Measurements from ENCODE around the gene SPPL2B. TPM values are rescaled to one million over a fixed set of nuclear protein-coding genes. Genes with fewer than 3 reads are reported as not detected.

SPPL2B gene
- total RNA-seq, 6 donors from 2014 or later: 38.3 to 268 (median 61.7) TPM

- no peaks in the 10 kb centered on the region for H3K27me3 ChIP-seq
- H3K27ac ChIP-seq: peak overlapping the region in 3 of 4 donors; percentile 72 to 91 (median 84)
- WGBS, 2 donors: 74 to 76% methylated on average over 10 to 11 of the region's 11 CpGs
- H3K4me1 ChIP-seq: peaks cover 9 to 23% (median 15%) of the 10 kb centered on the region in 4 donors
- no peaks in the 10 kb centered on the region for H3K9me3 ChIP-seq
- H3K4me3 ChIP-seq: peak overlapping the region in 3 of 4 donors; percentile 39 to 54 (median 51)
- ATAC-seq (ENCODE audit: low FRiP score in 2 of 2) (no peak), DNase-seq (no peak)
- no peak for TF ChIP-seq EP300 (IDR thresholded peaks at IDR 0.05)
- TF ChIP-seq CTCF (IDR thresholded peaks at IDR 0.05): no peak
- TF ChIP-seq POLR2AphosphoS5 (IDR thresholded peaks at IDR 0.05): no peak
- TF ChIP-seq POLR2A (IDR thresholded peaks at IDR 0.05): no peak
- H3K36me3 ChIP-seq: no peaks in the 10 kb centered on the region
These were observed 45.6 kb upstream of the SPPL2B start for GRCh38 chr19:2282862-2283237.

GRCh38 chr19:2283835-2284507 is 44.5 kb upstream of the SPPL2B start:
- Histone ChIP-seq H3K4me3 (no peak overlapping the region), H3K9me3 (no peaks in the 10 kb centered on the region), H3K36me3 (no peaks in the 10 kb centered on the region), H3K27me3 (no peaks in the 10 kb centered on the region), H3K27ac (peak overlapping the region in 1 of 4 donors; percentile 84), H3K4me1 (peaks cover 9 to 24% (median 18%) of the 10 kb centered on the region in 4 donors)
- 92 to 94% methylated on average over 7 to 8 of the region's 8 CpGs for WGBS, 2 donors
- TF ChIP-seq POLR2AphosphoS5 (IDR thresholded peaks at IDR 0.05): no peak
- TF ChIP-seq CTCF (IDR thresholded peaks at IDR 0.05): no peak
- no peak for TF ChIP-seq EP300 (IDR thresholded peaks at IDR 0.05)
- TF ChIP-seq POLR2A (IDR thresholded peaks at IDR 0.05): no peak
- ATAC-seq (ENCODE audit: low FRiP score in 2 of 2) (no peak), DNase-seq (no peak)

DNA sequence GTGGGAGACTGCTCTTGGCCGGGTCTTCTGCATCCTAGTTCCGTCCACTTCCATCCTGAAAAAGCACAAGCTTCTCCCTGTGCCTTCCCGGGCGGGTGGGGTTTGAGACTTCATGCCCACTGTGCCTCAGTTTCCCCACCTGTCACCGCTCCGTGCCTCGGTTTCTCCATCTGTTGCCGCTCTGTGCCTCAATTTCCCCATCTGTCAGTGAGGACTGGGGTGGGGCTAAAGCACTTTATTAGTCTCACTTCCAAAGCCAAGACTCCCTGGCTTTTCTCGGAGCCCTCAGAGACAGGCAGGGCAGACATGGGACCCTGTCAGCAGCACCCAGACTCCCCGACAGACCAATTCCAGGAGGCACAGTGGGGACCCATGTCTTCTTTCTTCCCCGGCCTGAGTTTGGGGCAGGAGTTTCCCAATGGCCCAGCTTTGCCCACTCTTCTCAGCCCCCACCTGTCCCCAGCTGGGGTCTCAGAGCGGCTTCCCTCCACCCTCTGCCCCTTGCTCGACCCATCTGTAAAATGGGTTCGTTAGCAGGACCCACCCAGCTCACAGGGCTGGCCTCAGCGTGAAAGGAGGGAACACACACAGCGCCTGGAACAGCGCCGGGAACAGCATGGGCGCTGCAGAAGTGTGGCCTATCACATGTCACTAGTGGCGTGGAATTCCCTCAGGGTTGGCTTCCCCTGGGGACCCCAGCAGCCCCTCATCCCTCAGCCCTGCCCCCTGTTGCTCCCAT is 41.9 kb upstream of the SPPL2B start:
- H3K4me3 ChIP-seq: no peak overlapping the region
- 87% methylated on average over 11 to 20 of the region's 20 CpGs for WGBS, 2 donors
- no peak for TF ChIP-seq POLR2A (IDR thresholded peaks at IDR 0.05)
- no peak for TF ChIP-seq CTCF (IDR thresholded peaks at IDR 0.05)
- no peak for TF ChIP-seq EP300 (IDR thresholded peaks at IDR 0.05)
- TF ChIP-seq POLR2AphosphoS5 (IDR thresholded peaks at IDR 0.05): no peak
- ATAC-seq (ENCODE audit: low FRiP score in 2 of 2) (no peak), DNase-seq (no peak)
- H3K27ac ChIP-seq: no peak overlapping the region
- peaks cover 27 to 43% (median 42%) of the 10 kb centered on the region in 4 donors for H3K4me1 ChIP-seq
- H3K27me3 ChIP-seq: peaks cover 0 to 26% (median 19%) of the 10 kb centered on the region in 4 donors
- no peaks in the 10 kb centered on the region for H3K9me3 ChIP-seq
- H3K36me3 ChIP-seq: no peaks in the 10 kb centered on the region

- TF ChIP-seq CTCF (IDR thresholded peaks at IDR 0.05) (no peak), EP300 (IDR thresholded peaks at IDR 0.05) (no peak), POLR2AphosphoS5 (IDR thresholded peaks at IDR 0.05) (no peak), POLR2A (IDR thresholded peaks at IDR 0.05) (no peak)
- Histone ChIP-seq H3K9me3 (no peaks in the 10 kb centered on the region), H3K4me3 (no peak overlapping the region), H3K27ac (peak overlapping the region; percentile 86 to 87 (median 87)), H3K27me3 (peaks cover 0 to 30% (median 22%) of the 10 kb centered on the region in 4 donors), H3K4me1 (peaks cover 22 to 36% (median 33%) of the 10 kb centered on the region in 4 donors), H3K36me3 (no peaks in the 10 kb centered on the region)
- DNase-seq: no peak
- 67 to 69% methylated on average over 6 to 13 of the region's 13 CpGs for WGBS, 2 donors
- no peak for ATAC-seq (ENCODE audit: low FRiP score in 2 of 2)
These were observed 40.7 kb upstream of the SPPL2B start for GRCh38 chr19:2287585-2288337.

Measured in upper lobe of left lung (tissue), 6 donors.